ENCODE results near the gene VPS37C.
"Not testable (repeated sequence)": the region's sequence is repeated elsewhere in the genome, so short reads cannot be mapped to it uniquely, and the experiment has no call there.

The VPS37C gene

DNA sequence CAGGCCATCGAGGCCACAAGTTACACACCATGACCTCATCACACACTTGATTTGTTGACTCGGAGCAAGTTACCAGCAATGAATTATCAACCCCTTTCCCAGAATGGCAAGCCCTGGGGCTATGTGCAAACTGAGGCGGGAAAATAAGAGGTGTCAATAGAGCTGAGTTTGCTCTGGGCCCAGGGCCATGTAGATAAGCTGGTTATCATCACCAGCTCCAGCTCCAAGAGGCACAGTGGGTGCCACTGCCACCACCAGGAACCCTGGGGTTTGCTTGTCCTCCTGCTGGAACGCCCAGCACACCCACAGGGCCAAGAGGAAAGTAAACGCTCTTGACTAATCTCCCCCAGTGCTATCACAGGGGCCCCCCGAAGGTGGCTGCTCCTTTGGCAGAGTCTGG lies 13.0 kb upstream of the VPS37C start:
- DNase-seq: no peak

DNA sequence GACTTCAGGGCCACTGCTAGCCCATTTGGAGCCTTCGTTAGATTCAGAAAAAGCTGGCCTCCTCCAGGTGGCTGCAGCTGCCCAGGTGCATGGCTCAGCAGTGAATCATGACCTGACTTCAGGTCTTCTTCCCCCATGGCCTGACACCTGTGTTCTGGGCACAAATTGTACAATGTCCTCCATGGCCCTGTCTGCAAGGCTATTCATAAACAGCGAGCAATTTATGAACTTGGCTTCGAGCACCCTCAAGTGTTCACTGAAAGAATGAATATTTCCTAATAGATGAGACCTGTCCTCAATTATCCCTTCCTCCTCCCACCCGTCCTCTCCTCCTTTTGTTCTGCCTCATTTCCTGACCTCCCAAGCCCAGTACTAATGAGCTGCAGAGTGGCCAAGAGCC lies 12.2 kb upstream of the VPS37C start:
- DNase-seq: peak; percentile 56 to 72

DNA sequence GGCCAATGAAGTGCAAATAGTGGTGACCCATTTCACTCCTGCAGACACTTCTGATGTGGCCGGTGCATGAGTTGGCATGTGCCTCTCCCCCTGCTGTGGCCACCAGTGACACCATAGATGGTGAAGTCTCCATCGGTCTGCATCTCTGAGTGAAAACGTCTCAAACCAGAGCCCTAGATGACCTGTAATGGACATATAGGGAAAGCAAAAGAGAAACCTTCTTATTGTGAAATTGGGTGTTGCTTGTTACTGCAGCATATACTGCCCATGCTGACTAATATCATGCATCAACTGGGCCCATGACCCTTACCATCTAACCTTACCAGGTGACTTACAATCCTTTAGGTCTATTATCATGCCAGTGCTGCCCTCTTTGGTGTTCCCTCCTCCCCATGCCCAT lies 11.7 kb upstream of the VPS37C start:
- no peak for DNase-seq

DNA sequence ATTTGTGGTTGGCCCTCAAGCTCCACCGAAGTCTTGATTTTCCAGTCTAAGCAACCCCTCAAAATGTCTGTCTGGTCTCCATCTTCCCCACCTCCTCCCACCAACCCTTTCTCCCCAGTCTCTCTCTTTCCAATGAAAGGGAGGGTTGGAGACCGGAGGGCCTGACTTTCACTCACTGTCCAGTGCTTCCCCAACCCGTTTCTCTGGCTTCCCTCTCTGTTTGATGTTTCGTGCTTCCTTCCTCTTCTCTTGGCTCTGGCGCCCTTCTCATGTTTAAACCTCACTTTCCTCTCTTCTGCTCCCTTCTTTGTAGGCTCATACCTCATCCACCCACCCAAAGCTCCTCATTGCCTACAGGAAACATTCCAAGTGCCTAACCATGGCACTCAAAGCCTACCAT lies 11.1 kb upstream of the VPS37C start:
- no peak for DNase-seq

DNA sequence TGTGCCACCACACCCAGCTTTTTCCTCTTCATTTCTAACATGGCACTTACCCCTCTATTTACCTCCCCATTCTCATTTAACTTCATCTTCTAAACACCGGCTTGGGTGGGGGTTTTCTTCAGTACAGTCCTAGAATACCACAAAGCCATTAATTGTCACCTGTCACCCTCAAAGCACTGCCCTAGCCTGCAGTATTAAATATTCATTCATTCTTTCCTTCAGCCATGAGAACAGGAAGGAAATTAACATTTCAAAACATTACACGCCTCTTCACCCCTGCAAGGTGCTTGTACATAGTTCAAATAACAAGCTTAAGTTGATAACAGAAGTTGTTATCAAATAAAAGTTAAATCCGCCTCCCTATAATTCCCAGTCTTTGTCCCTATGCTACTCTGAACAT lies 10.7 kb upstream of the VPS37C start:
- DNase-seq: no peak

DNA sequence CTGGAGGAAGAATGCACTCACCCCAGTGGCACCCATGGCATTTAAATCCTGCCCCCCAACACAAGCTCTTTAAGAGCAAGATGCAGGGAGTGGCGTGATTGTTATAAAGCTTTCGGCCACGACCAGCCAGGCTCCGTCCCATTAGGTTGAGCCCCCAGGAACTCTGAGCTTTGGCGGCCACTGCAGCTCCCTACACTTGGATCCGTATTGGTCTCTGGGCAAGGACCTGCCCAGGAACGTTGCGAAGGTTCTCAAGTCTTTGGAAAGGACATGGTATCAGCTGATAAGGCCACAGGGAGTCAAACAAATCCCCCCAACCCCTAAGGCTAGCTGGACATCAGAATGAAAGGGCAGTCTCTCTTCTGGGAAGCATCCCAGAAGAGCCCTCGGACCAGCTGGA lies 9.3 kb upstream of the VPS37C start:
- no peak for DNase-seq

DNA sequence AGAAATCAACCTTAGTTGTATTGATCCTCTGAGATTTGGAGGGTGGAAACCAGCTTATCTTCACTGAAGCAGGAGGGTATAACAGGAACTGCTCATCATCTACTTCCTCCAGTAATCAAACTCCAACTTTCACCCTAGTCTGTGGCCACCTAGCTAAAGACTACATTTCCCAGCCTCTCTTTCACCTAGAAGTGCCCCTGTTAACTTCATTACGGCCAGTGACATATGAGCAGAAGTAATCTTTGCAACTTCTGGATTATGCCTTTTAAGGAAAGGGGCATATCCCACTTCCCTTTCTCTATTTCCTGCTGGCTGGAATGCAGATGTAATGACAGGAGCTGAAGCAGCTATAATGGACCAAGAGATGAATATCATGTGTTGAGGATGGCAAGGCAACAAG lies 7.6 kb upstream of the VPS37C start:
- DNase-seq: no peak

DNA sequence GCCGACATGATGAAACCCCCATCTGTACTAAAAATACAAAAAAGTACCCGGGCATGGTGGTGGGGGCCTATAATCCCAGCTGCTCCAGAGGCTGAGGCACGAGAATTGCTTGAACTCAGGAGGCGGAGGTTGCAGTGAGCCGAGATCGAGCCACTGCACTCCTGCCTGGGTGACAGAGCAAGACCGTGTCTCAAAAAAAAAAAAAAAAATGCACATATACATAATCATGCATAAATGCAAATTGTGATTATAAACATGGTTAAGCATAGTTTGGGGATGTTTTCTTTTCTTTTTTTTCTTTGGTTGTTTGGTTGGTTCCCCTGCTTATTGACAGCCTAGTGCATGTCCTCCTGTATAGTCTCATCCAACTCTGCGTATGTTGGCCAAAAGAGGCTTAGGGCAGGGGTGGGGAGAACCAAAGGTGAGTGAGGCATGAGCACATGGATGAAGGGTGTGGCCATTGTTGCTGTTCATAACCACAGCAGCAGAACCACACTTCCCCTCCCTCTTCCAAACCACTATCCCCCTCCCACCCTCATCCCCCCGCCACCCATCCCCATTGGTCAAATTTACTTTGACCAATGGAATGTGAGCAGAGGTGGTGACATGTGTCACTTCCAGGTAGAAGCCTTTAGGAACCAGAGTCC lies 6.9 kb upstream of the VPS37C start:
- DNase-seq: no peak

DNA sequence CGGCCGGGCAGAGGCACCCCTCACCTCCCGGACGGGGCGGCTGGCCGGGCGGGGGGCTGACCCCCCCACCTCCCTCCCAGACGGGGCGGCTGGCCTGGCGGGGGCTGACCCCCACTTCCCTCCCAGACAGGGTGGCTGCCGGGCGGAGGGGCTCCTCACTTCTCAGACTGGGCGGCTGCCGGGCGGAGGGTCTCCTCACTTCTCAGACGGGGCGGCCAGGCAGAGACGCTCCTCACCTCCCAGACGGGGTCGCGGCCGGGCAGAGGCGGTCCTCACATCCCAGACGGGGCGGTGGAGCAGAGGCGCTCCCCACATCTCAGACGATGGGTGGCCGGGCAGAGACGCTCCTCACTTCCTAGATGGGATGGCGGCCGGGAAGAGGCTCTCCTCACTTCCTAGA lies 5.1 kb upstream of the VPS37C start:
- DNase-seq: not testable (repeated sequence)

DNA sequence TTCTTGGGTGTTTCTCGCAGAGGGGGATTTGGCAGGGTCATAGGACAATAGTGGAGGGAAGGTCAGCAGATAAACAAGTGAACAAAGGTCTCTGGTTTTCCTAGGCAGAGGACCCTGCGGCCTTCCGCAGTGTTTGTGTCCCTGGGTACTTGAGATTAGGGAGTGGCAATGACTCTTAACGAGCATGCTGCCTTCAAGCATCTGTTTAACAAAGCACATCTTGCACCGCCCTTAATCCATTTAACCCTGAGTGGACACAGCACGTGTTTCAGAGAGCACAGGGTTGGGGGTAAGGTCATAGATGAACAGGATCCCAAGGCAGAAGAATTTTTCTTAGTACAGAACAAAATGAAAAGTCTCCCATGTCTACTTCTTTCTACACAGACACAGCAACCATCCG lies 4.6 kb upstream of the VPS37C start:
- not testable (repeated sequence) for DNase-seq

DNA sequence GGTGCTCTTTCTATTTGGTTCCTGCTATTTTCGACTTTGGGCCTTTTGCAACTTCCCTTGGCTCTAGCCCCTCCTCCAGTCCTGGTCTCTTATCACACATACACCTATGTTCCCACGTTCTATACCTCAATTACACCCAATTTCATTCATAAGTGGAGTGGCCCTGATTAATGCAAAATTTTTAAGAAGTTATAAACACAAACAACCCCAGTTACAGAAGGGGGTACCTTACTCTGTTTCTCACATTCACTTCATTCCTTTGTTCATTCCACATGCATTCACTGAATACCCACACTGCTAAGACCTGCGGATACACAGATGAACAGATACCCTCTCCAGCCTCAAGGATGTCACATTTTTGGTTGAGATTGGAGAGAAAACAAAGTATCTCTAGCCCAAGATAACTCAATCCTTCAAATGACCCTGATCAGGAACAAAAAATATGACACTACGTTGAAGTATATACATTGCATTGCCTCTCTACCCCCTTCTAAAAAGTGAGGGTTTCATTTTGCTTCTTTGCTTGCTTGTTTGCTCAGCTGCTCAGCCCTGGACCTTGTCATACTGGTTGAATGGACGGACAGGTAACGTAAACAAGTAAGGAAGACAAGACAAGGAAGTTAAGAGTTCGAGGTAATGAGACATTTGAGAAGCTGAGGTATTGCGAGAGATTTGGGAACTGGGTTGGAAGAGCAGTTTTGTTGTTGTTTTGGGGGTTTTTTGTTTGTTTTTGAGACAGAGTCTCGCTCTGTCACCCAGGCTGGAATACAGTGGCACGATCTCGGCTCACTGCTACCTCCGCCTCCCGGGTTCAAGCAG lies 3.6 kb upstream of the VPS37C start:
- DNase-seq: no peak

DNA sequence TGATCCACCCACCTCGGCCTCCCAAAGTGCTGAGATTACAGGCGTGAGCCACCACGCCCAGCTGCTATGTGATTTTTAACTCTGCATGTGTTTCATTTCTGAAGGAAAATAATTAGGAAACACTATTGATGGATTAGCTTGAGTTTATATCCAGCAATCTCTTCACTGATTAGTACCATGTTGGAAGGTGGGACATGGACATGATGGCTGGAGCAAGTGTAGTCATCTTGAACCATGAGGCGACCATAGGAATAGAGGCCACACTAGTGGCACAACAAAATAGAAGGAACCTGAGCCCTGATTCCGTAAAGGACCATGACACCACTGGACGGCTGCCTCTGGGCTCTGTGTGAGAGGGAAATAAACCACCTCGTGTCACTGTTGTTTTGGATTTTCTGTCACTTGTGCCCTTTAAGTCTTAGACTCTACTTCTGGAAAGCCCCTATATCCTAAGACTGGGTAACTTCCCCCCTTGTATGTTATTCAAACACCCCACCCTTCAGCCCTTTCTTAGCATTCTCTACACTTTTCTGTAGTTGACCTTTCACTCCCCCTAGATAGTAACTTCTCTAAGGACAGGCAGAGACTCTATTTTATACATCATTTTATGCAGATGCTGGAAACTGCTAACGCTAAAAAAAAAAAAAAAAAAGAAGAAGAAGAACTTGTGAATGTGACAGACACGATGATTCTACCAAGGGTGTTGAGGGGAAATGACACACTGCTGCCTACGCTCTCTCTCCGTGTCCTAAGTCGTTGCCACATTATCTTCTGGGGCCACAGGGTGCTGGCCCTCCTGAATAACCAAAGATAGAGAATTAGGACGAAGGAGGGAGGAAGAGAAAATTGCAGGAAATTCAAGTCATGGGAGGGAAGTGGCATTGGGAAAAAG lies 2.7 kb upstream of the VPS37C start:
- no peak for DNase-seq

DNA sequence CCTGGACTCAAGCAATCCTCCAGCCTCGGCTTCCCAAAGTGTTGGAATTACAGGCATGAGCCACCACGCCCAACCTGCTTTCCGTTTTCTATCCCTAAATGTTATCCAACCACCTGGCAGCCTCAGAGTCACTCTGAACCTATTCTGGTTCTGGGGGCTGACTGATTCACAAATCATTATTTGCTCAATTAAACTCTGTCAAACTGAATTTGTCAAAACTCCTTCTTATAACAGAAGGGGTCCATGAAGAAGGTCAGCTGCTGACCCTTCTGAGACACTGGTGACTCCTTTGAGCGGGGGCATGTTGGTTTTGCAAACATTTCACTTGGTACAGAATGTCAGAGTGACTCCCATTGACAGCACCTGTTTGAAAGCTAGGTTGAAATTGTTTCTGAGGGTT lies 1.8 kb upstream of the VPS37C start:
- DNase-seq: no peak

DNA sequence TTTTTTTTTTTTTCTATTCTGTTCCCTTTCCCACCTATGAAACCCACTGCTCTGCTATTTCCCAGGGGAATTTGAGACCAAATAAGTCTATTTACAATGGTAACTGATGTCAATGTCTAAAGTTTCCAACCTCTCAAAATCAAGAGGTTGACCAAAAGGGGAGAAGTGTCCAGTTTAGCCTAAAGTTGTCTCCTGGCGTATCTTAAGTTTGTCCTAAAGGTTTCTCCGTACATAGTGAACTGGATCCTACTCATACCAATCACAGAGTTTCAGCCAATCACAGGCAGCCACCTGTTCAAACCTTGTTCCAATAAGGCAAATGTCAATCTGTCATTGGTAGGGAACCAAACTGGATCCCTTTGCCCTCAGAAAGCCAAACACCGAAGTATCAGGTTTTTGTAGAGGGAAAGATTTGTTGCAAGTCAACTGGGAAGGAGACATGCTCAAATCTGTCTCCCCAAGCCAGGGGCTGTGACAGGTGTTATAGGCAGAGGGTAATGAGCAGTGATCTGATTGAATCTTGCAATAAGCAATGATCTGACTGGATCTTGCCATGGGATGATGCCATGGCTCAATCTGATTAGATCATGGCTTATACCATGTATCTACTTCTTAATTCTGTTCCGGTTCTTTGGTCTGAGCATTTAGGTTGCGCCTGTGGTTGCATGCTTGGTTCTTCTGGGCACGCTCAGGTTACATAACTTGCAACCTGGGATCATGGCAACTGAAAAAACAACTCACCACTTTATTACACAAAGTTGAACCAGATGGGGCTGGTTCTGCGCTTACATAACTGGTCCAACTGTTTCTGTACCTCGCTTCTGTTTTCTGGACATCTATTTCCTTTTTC lies 1.1 kb upstream of the VPS37C start:
- DNase-seq: peak; percentile 38 to 65

DNA sequence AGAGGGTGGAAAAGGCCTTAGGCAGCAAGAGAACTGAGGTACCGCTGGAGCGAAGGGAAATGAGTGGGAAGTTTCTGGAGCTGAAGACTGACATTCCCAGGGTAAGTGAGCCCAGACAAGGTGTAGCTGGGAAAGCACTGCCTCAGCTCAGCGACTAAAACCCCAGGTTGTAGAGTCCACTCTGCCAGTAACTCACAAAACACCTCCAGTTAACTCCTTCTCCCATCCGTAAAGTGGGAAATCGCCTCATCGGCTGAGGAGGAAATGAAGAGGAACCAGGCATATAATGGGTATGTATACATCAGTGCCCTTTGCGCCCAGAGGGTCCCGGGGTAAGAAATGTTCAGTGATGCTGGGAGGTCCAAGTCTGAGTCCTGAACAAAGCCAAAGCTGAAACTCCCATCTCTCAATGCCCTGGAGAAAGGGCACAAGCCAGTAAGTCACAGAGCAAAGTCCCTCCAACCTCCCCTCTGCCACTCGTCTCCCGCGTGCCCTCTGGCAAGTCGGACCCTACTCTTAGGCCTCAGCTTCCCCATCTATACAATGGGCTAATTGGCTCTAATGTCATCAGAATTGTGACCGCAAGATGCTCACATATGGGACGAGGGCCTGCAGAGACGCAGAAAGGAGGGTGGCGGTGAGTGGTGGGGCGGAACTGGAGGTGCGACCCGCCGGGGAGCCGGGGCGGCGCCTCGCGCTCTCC lies 588 bp downstream of the VPS37C start:
- no peak for DNase-seq

DNA sequence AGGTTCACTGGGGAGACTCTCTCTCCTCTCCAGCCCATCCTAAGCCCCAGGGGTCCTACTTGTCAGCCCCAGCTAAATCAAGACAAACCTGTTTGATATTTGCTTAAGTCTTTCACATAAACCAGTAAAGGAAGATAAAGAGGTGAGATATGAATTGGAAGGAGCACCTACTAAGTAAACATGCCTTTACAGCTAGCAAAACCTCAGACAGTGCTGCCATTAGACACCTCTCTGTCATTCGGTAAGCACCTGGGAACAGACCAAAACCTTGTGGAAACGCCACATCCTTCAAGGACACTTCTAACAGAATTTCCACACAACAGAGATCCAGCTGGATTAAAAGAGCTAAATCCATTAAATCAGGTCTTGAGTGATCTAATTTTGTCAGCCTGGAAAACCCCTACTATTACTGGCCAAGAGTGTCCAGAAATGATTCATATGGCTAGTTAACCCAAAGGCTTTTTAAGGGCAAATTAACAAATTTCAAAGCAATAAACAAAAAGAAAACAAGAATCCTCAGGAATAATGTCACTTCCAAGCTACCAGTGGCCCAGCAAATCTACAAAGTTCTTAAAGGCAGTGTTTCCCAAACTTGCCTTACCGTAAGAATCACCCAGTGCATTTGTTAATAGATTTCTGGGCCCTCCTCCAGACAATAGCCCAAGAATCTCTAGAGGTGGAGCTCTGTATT lies 2.4 kb downstream of the VPS37C start:
- peak in 1 of 2 experiments; percentile 26 for DNase-seq

DNA sequence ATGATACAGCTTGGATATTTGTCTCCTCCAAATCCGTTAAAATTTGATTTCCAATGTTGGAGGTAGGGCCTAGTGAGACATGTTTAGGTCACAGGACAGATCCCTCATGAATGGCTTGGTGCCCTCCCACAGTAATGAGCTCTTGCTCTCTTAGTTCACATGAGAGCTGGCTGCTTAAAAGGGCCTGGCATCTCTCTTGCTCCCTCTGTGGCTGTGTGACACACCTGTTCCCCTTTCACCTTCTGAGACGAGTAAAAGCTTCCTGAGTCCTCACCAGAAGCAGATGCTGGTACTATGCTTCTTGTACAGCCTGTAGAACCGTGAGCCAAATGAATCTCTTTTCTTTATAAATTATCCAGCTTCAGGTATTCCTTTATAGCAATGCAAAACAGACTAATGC lies 3.5 kb downstream of the VPS37C start:
- no peak for DNase-seq

DNA sequence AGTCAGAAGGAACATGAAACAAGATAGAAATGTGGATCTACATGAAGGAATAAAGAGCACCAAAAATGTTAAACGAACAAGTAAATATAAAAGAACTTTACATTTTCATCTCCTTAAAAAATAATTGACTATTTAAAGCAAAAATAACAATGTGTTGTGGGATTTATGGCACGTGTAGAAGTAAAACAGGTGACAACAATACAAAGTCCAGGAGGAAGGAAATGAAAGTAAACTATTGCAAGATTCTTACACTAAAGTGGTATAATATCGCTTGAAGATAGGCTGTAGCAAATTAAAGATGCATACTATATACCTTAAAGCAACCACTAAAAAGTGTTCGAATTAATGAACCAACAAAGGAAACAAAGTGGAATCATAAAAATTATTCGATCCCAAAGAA lies 5.5 kb downstream of the VPS37C start:
- no peak for DNase-seq

DNA sequence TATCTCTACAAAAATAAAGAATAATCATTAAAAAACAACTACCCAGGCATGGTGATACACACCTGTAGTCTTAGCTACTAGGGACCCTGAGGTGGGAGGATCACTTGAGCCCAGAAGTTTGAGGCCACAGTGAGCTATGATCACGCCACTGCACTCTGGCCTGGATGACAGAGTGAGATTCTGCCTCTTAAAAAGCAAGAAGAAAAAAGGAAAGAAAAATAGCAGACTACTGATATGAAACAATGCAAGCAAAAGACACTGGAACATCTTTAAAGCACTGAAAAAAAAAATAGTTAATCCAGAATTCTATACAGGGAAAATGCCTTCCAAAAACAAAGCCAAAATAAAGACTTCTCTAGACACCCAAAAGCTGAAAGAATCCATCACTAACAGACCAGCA lies 5.9 kb downstream of the VPS37C start:
- DNase-seq: no peak

DNA sequence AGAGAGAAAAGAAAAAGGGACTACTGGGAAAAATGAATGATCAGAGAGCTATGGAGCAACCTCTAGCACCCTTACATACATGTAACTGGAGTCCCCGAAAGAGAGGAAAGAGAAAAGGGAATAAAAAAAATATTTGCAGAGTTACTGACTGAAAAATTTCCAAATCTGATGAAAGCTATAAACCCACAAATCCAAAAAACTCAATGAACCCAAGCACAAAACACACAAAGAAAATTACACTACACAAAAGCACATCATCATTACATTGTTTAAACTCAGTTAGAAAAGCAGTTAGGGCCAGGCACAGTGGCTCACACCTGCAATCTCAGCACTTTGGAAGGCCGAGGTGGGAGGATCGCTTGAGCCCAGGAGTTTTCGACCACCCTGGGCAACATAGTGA lies 6.7 kb downstream of the VPS37C start:
- DNase-seq: no peak

DNA sequence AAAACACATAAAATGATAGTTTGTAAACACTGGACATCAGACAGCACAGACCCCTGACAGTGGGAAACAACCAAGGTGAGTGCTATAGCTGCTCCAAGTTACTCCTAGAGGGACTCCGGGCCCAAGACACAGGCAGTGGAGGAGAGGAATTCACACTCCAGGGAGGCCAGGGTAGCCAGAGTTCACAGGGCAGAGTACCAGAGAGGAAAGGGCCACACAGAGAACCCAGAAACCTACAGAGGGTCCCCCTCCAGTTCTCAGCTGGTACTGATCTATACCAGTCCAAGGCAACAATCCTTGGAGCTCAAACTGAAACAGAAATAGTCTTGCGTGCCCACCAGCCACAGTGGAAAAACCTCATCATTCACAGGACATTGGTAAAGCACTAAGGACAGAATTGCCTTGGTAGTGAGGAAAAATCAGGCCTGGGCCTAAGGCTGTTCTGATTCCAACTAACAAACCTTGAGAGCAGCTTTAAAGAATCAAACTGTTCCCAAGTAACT lies 7.6 kb downstream of the VPS37C start:
- DNase-seq: no peak
